ENCODE results near the gene DBNL.

DNA sequence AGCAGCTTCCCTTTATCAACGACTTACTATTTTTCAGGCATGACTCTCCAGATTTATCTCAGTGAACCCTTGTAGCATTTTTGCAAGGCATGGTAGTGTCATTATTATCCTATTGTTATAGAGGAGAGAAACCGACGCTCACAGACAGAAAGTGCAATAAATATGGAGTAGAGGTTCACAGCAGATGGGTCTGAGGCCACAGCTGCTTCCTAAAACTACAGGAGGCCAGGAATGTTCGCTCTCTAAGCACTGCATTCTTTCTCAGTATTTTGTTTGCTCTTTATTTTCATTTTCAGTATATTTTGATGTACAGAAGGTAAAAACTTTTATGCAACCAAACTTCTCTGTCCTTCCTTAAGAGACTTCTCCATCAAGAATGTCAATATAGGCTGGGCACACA, 55.2 kb downstream of the DBNL start:
- TF ChIP-seq, protein P1, sequence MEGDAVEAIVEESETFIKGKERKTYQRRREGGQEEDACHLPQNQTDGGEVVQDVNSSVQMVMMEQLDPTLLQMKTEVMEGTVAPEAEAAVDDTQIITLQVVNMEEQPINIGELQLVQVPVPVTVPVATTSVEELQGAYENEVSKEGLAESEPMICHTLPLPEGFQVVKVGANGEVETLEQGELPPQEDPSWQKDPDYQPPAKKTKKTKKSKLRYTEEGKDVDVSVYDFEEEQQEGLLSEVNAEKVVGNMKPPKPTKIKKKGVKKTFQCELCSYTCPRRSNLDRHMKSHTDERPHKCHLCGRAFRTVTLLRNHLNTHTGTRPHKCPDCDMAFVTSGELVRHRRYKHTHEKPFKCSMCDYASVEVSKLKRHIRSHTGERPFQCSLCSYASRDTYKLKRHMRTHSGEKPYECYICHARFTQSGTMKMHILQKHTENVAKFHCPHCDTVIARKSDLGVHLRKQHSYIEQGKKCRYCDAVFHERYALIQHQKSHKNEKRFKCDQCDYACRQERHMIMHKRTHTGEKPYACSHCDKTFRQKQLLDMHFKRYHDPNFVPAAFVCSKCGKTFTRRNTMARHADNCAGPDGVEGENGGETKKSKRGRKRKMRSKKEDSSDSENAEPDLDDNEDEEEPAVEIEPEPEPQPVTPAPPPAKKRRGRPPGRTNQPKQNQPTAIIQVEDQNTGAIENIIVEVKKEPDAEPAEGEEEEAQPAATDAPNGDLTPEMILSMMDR (IDR thresholded peaks at IDR 0.05; ENCODE audit: insufficient read depth, low read length, poor library complexity, severe bottlenecking) = no peak
- TF ChIP-seq EZH2phosphoT487 (conservative IDR thresholded peaks at IDR 0.05; ENCODE audit: low read length) = no peak

Data from SU-DHL-6 (cell line).